ENCODE results near the gene HM13.
"Not testable (repeated sequence)": the region's sequence is repeated elsewhere in the genome, so short reads cannot be mapped to it uniquely, and the experiment has no call there.

The HM13 gene

GRCh38 chr20:31543966-31544598, 29.8 kb downstream of the HM13 start:
- no peak for DNase-seq

GRCh38 chr20:31544600-31544999, 30.4 kb downstream of the HM13 start:
- DNase-seq = no peak

GRCh38 chr20:31545621-31546040, 31.4 kb downstream of the HM13 start:
- DNase-seq = not testable (repeated sequence)

DNA sequence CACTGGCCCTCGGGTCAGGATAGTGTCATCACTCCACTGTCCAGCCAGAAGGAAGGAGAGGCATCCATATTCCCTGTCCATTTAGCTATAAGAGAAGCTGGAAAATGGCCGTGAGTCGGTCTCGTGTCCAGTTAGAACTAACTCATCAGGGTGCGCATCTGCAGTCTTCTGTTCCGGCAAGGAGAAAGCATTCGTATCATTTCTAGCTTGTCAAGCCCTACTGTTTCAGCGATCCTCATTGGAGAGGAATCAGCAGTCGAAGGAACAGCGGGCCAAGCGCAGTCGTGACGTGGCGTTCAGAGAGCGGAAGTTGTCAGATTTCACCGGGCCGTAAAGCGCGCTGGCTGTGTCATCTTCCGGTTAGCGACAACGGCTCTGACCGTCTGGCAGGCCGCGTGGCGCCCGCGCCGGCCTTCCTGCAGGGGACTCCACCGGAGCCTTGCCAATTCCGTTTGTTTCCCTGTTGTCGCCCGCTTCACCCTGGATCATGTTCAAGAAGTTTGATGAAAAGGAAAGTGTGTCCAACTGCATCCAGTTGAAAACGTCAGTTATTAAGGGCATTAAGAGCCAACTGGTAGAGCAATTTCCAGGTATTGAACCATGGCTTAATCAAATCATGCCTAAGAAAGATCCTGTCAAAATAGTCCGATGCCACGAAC, 32.9 kb downstream of the HM13 start:
- peak; percentile 71 for DNase-seq

GRCh38 chr20:31547720-31548298, 33.6 kb downstream of the HM13 start:
- no peak for DNase-seq

- DNase-seq = no peak
These were observed 34.7 kb downstream of the HM13 start for GRCh38 chr20:31548820-31549512.

GRCh38 chr20:31549513-31549880, 35.3 kb downstream of the HM13 start:
- DNase-seq = no peak

- DNase-seq = no peak
These were observed 35.9 kb downstream of the HM13 start for GRCh38 chr20:31550099-31550498.

DNA sequence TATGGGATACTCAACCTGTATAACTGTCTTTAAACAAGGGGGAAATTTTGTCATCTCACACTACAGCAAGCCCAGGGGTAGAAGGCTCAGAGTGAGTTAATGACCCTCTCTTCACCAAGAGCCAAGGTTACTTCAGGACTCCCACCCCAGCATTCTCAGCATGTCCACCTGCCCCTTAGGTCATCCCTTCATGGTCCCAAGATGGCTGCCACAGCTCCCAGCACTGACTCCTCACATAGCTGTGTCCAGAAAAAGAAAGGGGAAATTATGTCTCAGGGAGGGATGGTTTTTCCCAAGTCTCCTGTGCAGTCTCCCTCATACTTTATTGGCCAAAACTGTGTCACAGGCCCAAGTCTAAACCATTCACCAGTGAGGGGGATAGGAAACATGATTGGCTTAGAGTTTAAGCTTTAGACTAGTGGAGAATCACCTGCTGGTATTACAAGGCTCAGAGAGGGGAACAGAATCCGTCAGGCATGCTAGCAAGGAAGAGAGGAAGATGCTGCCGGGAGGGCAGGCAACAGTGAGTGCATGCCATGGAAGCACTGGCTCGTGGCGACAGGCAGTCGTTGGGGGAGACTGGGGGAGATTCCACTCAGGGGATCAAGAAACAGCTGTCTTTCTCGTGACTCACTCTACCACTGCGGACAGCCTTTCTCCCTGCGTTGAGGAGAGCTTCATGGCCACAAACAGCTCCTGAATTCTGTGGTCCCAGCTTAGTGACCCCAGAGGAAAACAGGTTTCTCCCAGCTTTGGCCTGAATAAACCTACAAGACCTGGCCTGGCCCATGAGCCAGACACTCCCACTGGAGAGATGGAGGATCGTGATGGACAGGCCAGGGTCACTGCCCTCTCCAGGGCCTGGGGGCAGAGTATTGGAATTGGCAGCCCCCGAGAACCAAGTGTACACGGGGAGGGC, 37.2 kb downstream of the HM13 start:
- no peak for DNase-seq

DNA sequence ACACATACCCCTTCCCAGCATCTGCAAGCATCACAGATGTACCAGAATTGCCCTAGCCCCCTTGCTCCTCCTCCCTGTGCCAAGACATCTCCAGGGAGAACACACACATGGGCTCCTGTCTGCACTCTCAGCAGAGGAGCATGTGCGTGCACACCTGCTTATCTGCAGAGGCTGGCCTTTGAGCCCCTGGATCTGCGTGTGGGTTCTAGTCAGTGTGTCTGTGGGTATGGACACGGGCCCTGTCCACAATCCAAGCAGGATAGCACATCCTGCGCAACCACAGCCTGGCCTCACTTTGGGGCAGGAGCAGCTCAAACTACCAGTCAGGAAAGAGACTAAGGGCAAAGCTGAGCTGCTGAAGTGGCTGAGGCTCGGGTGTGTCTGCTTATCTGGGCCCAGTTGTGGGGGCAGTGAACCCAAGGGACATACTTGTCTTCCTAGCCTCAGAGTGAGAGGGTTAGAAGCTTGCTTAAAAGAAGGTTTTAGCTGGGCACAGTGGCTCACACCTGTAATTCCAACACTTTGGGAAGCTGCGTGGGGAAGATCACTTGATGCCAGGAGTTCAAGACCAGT, 41.0 kb downstream of the HM13 start:
- DNase-seq = no peak

- DNase-seq = no peak
These were observed 45.5 kb downstream of the HM13 start for GRCh38 chr20:31559704-31560093.

GRCh38 chr20:31560094-31560745, 46.0 kb downstream of the HM13 start:
- peak; percentile 77 for DNase-seq

DNA sequence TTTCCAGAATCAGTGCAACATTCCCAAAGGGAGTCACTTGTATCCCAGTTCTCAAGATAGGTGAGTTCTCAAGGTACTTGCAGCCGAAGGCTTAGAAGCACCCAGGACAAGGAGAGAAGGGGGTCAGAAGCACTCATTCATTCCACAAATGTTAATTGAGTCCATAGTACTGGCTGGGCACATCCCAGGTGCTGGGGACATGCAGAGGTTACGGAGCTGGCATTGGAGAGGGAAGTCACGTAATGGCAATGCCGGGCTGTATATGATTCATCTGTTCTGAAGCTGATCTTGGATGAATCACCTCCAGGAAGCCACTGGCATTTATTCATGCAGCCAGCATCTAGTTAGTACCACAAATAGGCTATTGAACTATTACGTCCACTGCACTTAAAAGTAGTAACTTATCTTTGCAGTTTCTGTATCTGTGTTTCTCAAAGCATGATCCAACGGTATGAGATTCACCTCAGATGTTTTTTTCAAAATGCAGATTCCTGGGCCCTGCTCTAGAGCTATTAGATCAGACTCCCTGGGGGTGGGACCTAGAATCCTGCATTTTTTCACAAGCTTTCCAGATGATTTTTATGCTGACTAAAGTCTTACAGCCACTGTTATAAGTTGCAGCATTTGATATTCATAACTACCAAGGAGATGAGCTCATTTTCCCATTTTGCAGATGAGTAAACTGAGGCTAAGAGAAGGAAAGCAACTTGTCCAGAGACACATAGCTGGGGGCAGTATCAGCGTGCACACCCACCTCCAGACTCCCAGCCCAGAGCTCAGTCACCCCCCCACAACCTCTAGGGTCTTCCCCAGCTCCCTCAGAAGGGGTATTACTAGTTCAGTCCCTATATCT, 46.7 kb downstream of the HM13 start:
- DNase-seq = no peak

DNA sequence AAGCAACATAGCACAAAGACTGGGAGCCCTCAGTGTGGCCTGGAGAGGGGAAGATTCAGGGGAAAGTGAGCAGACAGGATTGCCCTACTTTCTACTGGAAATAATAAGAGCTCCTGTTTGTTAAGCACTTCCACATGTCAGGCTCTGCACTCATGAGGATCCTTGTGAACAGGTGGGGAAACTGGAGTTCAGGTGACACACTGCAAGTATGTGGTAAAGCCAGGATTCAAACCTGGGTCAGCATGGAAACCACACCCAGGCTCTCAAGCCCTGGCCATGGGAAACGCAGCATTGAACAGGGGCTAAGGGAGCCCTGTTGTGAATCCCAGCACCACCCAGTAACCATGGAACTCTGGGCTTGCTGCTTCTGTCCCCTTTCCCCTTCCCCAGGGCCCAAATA, 48.0 kb downstream of the HM13 start:
- no peak for DNase-seq

DNA sequence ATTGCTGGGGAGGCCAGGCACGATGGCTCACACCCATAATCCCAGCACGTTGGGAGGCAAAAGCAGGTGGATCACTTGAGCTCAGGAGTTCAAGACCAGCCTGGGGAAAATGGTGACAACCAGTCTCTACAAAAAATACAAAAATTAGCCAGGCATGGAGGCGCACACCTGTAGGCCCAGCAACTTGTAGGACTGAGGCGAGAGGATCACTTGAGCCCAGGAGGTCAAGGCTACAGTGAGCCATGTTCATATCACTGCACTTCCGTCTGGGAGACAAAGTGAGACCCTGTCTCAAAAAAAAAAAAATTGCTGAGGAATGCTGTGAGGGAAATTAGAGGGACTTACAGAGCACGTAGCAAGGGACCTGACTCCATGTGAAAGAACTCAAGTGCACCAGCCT, 50.0 kb downstream of the HM13 start:
- DNase-seq = no peak

DNA sequence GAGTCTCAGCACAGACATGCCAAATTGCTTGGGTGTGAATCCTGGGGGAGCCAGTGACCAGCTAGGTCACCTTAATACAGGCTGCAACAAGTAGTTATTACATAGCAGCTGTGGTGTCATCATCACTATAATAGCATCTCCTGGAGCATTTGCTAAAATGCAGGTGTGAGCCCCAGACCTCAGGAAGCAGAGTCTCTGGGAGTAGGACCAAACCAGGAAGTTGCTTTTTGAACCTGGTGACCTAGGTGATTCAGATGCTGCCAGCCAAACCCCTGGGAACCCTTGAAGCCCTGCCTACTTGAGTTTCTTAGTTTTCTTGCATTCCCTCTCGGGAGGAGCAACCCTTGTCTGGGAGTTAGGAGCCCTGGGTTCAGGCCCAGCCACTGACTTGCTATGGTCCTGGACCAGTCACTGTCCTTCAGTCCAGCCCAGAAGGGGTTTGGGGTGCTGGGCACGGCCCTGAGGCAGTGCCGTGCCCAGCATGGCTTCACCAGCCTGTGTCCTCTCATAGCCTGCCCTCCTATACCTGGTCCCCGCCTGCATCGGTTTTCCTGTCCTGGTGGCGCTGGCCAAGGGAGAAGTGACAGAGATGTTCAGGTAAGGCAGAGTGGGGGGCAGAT, 51.6 kb downstream of the HM13 start:
- DNase-seq = no peak

GRCh38 chr20:31566319-31566657, 52.0 kb downstream of the HM13 start:
- DNase-seq = no peak

DNA sequence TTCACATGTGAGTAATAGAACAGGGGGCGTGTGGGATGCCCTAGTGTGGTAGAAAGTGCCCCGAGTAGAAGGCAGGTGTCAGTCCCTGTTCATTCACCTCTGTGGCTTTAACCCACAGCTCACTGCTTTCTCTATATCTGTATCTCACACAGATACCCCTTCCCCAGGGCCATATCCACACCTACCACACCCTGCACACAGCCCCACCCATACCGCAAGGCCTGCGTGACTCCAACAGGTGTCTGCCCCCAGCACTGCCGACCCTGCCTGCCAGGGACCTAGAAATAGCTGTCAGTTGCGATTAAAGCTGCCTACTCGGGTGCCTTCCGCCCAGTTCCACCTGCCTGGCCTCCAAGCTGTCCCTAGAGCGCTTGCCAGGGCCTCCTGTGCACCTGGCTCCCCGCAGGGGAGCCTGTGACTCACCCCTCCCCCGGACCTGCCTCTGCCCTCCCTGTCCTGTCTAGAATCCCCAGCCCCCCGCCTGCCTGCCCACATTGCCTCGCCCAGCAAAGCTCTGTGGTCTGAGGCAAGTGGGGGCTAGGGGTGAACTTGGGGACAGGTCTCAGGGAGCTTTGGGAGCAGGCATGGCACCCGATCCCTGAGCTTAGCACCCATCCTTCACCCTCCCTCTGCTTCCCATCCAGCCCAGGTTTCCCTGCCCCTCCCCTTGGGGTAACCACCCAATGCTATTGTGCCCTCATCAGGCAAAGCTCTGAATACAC, 52.6 kb downstream of the HM13 start:
- DNase-seq = no peak

DNA sequence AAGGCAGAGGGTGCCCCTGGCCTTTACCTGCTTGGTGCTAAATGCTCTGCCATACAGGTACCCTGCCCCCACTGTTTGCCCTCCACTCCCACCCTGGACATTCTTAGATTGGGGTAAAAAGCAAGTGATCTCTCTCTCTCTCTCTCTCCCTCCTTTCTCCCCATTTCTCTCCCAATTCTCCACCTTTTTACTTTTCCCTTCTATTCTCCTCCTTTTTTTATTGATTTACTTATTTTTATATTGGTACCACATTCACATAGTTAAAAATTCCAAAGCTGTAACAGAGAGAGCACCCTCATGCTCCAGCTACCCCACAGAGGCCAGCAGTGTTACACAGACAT, 53.1 kb downstream of the HM13 start:
- DNase-seq = no peak
